Measurements from ENCODE around the gene UVRAG.
"Not testable (repeated sequence)": the region's sequence is repeated elsewhere in the genome, so short reads cannot be mapped to it uniquely, and the experiment has no call there.

Gene UVRAG

GRCh38 chr11:75968021-75968625 lies 153.1 kb downstream of the UVRAG start:
- H3F3A ChIP-seq (ENCODE audit: insufficient read depth, low read length), result no peaks in the 10 kb centered on the region
- H3K9me2 ChIP-seq (ENCODE audit: low read depth, low read length), result no peaks in the 10 kb centered on the region
- H4K20me1 ChIP-seq (ENCODE audit: insufficient read depth, low read length), result no peaks in the 10 kb centered on the region
- H3K27ac ChIP-seq (ENCODE audit: low read depth, low read length, poor library complexity, severe bottlenecking), result no peak overlapping the region
- H3K4me1 ChIP-seq (ENCODE audit: insufficient read depth, low read length, severe bottlenecking), result no peaks in the 10 kb centered on the region
- H3K36me3 ChIP-seq (ENCODE audit: insufficient read depth, low read length), result peaks cover 39% of the 10 kb centered on the region
- H3K9ac ChIP-seq (ENCODE audit: low read length), result no peak overlapping the region
- peaks cover 4% of the 10 kb centered on the region for H3K9me3 ChIP-seq (ENCODE audit: low read length)
- no peak overlapping the region for H2AFZ ChIP-seq (ENCODE audit: low read length)
- 0 out of 2 replicates have a peak, but pooled peaks cover 12% of the 10 kb centered on the region for H3K79me2 ChIP-seq (ENCODE audit: insufficient read depth, low read length)
- H3K4me2 ChIP-seq (ENCODE audit: low read length), result no peak overlapping the region
- no peak for TF ChIP-seq EZH2 (IDR thresholded peaks at IDR 0.05; ENCODE audit: borderline replicate concordance, low read length)
- no peak for TF ChIP-seq CTCF (IDR thresholded peaks at IDR 0.05; ENCODE audit: low read length)
- no peak overlapping the region for H3K4me3 ChIP-seq (ENCODE audit: low read depth, low read length, poor library complexity, severe bottlenecking)
- H3K27me3 ChIP-seq (ENCODE audit: insufficient read depth, low read length), result no peaks in the 10 kb centered on the region

DNA sequence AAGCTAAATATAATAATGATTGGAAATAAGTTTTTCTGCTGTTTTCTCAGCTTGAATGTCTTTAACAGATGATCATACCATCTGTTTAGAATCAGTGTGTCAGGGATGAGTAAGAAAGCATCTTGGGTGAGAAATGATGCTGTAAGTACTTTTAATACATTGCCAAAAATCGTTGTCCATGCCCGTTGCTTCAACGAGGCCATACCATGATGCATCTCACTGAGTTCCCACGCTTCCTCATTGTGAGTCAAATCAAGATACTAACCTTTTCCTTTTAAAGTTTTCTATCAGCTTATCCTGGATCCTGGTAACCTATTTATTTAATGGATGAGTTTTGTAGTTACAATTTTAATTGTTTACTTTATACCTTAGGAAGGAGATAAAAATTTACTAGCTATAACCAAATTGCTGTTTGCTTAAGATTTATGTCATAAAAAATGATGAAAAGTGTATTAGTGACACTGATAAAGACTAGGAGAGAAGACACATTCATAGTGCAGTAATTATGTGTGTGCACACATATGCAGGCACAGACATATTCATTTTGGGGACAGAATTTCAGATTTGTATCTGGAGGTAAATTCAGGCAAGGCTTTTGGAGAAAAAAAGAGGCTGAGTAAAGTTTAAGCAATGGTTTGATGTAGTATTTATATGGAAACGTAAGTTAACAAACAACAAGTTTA lies 154.8 kb downstream of the UVRAG start:
- no peak overlapping the region for H2AFZ ChIP-seq (ENCODE audit: low read length)
- no peak overlapping the region for H3K27ac ChIP-seq (ENCODE audit: low read depth, low read length, poor library complexity, severe bottlenecking)
- no peak overlapping the region for H3K4me3 ChIP-seq (ENCODE audit: low read depth, low read length, poor library complexity, severe bottlenecking)
- H3K4me1 ChIP-seq (ENCODE audit: insufficient read depth, low read length, severe bottlenecking), result no peaks in the 10 kb centered on the region
- no peak for TF ChIP-seq EZH2 (IDR thresholded peaks at IDR 0.05; ENCODE audit: borderline replicate concordance, low read length)
- TF ChIP-seq CTCF (IDR thresholded peaks at IDR 0.05; ENCODE audit: low read length), result no peak
- H3K9ac ChIP-seq (ENCODE audit: low read length), result no peak overlapping the region
- no peaks in the 10 kb centered on the region for H3K9me2 ChIP-seq (ENCODE audit: low read depth, low read length)
- no peaks in the 10 kb centered on the region for H3K27me3 ChIP-seq (ENCODE audit: insufficient read depth, low read length)
- H3F3A ChIP-seq (ENCODE audit: insufficient read depth, low read length), result no peaks in the 10 kb centered on the region
- no peaks in the 10 kb centered on the region for H4K20me1 ChIP-seq (ENCODE audit: insufficient read depth, low read length)
- 0 out of 2 replicates have a peak, but pooled peaks cover 23% of the 10 kb centered on the region for H3K36me3 ChIP-seq (ENCODE audit: insufficient read depth, low read length)
- H3K79me2 ChIP-seq (ENCODE audit: insufficient read depth, low read length), result peaks cover 12% of the 10 kb centered on the region; the same call in 1 of the 2 replicates
- peaks cover 6% of the 10 kb centered on the region for H3K9me3 ChIP-seq (ENCODE audit: low read length)
- H3K4me2 ChIP-seq (ENCODE audit: low read length), result no peak overlapping the region

- 0 out of 2 replicates have a peak, but pooled peaks cover 14% of the 10 kb centered on the region for H3K36me3 ChIP-seq (ENCODE audit: insufficient read depth, low read length)
- not testable (repeated sequence) for H3K4me1 ChIP-seq (ENCODE audit: insufficient read depth, low read length, severe bottlenecking); H3K4me2 ChIP-seq (ENCODE audit: low read length); H3F3A ChIP-seq (ENCODE audit: insufficient read depth, low read length); H3K9me3 ChIP-seq (ENCODE audit: low read length); H2AFZ ChIP-seq (ENCODE audit: low read length); H3K4me3 ChIP-seq (ENCODE audit: low read depth, low read length, poor library complexity, severe bottlenecking); H3K9ac ChIP-seq (ENCODE audit: low read length); H3K79me2 ChIP-seq (ENCODE audit: insufficient read depth, low read length); H3K27ac ChIP-seq (ENCODE audit: low read depth, low read length, poor library complexity, severe bottlenecking); H4K20me1 ChIP-seq (ENCODE audit: insufficient read depth, low read length); H3K27me3 ChIP-seq (ENCODE audit: insufficient read depth, low read length); H3K9me2 ChIP-seq (ENCODE audit: low read depth, low read length)
Observed at GRCh38 chr11:75973710-75974109, 158.7 kb downstream of the UVRAG start.

GRCh38 chr11:75979075-75979474 lies 164.1 kb downstream of the UVRAG start:
- H3K9me2 ChIP-seq (ENCODE audit: low read depth, low read length); H3K4me3 ChIP-seq (ENCODE audit: low read depth, low read length, poor library complexity, severe bottlenecking); H3K4me2 ChIP-seq (ENCODE audit: low read length); H3K4me1 ChIP-seq (ENCODE audit: insufficient read depth, low read length, severe bottlenecking); H3F3A ChIP-seq (ENCODE audit: insufficient read depth, low read length); H3K9ac ChIP-seq (ENCODE audit: low read length); H4K20me1 ChIP-seq (ENCODE audit: insufficient read depth, low read length); H2AFZ ChIP-seq (ENCODE audit: low read length); H3K9me3 ChIP-seq (ENCODE audit: low read length); H3K27me3 ChIP-seq (ENCODE audit: insufficient read depth, low read length); H3K79me2 ChIP-seq (ENCODE audit: insufficient read depth, low read length); H3K27ac ChIP-seq (ENCODE audit: low read depth, low read length, poor library complexity, severe bottlenecking): not testable (repeated sequence)
- peaks cover 15% of the 10 kb centered on the region for H3K36me3 ChIP-seq (ENCODE audit: insufficient read depth, low read length)

DNA sequence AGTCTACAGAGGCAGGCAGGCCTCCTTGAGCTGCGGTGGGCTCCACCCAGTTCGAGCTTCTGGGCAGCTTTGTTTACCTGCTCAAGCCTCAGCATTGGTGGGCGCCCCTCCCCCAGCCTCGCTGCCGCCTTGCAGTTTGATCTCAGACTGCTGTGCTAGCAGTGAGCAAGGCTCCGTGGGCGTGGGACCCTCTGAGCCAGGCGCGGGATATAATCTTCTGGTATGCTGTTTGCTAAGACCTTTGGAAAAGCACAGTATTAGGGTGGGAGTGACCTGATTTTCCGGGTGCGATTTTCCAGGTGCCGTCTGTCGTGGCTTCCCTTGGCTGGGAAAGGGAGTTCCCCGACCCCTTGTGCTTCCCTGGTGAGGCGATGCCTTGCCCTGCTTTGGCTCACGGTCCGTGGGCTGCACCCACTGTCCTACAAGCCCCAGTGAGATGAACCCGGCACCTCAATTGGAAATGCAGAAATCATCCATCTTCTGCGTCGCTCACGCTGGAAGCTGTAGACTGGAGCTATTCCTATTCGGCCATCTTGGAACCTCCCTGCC lies 164.5 kb downstream of the UVRAG start:
- H3K9ac ChIP-seq (ENCODE audit: low read length); H3K4me1 ChIP-seq (ENCODE audit: insufficient read depth, low read length, severe bottlenecking); H3K4me3 ChIP-seq (ENCODE audit: low read depth, low read length, poor library complexity, severe bottlenecking): not testable (repeated sequence)

More for the DNA sequence above, 164.5 kb downstream of the UVRAG start:
- not testable (repeated sequence) for H3K9me2 ChIP-seq (ENCODE audit: low read depth, low read length); H3K27ac ChIP-seq (ENCODE audit: low read depth, low read length, poor library complexity, severe bottlenecking); H3K4me2 ChIP-seq (ENCODE audit: low read length); H3F3A ChIP-seq (ENCODE audit: insufficient read depth, low read length); H3K27me3 ChIP-seq (ENCODE audit: insufficient read depth, low read length); H3K79me2 ChIP-seq (ENCODE audit: insufficient read depth, low read length); H4K20me1 ChIP-seq (ENCODE audit: insufficient read depth, low read length); H3K9me3 ChIP-seq (ENCODE audit: low read length); H2AFZ ChIP-seq (ENCODE audit: low read length)
- H3K36me3 ChIP-seq (ENCODE audit: insufficient read depth, low read length), result peaks cover 20% of the 10 kb centered on the region

All from OCI-LY1 (cell line).